GM12878 (cell line): Measurements from ENCODE around the gene PSTPIP2. TPM values are rescaled to one million over a fixed set of nuclear protein-coding genes. Genes with fewer than 3 reads are reported as not detected.

Experiments used
- ATAC-seq: fragments of 200-7000 bp; cut with Tn5 transposase; 3 replicates; pipeline ENCODE4 v1.9.1; 2020; ENCODE audit warnings: mild to moderate bottlenecking, moderate library complexity
- BruUV-seq: library from RNA; stranded (reverse); fragments of 400-500 nt; replicated peaks from 2 replicates; lab custom pipeline; 2021; lab: Mats Ljungman, UMichigan
- CTCF ChIA-PET: fragments of 300-600 bp; sonication (Branson Sonifier 250); formaldehyde crosslinking; extraction: SDS; loops from one replicate; lab custom pipeline; 2021; ENCODE audit warnings: inconsistent platforms; lab: Yijun Ruan, JAX
- POLR2A ChIA-PET: fragments of 350-600 bp; formaldehyde crosslinking; extraction: SDS; loops from one replicate; lab custom pipeline; 2021; ENCODE audit warnings: inconsistent platforms; lab: Charles Lee
- RAD21 ChIA-PET: fragments of 300-600 bp; sonication (Branson Sonifier 250); formaldehyde crosslinking; loops from one replicate; lab custom pipeline; 2023; ENCODE audit warnings: antibody characterized with exemption; ENCODE audit not compliant: unreplicated experiment; lab: Charles Lee
- SMC1A ChIA-PET: fragments of 300-600 bp; sonication (Branson Sonifier 250); formaldehyde crosslinking; loops from one replicate; lab custom pipeline; 2023; ENCODE audit not compliant: unreplicated experiment, uncharacterized antibody; lab: Charles Lee
- DNase-seq: peaks from one replicate; pipeline ENCODE4 v3.0.0-alpha.2; 2011; ENCODE audit warnings: low read depth, low spot score
- FAIRE-seq: peaks from 3 replicates; lab custom pipeline; 2011; peaks lifted over from hg19 to GRCh38; lab: Jason Lieb, UNC
- H2AFZ ChIP-seq: 2 replicates; pipeline ENCODE4 v1.6.0; 2011; ENCODE audit warnings: low read depth, low read length, control low read depth; ENCODE audit not compliant: control insufficient read depth
- H3K27ac ChIP-seq: 2 replicates; pipeline ENCODE4 v1.5.1; 2011; ENCODE audit warnings: control low read depth; ENCODE audit not compliant: control insufficient read depth, insufficient read depth
- H3K27me3 ChIP-seq, 2 experiments: replicated peaks in 1 of 2; 2 replicates each; pipeline versions ENCODE4 v1.6.0 to v1.6.1; 2011; ENCODE audit warnings: low read length in 1 of 2; ENCODE audit not compliant: control insufficient read depth in 2 of 2, insufficient read depth in 2 of 2
- H3K36me3 ChIP-seq, 2 experiments: 2 replicates each; pipeline ENCODE4 v1.5.1; 2011; ENCODE audit warnings: low read length in 1 of 2; ENCODE audit not compliant: control insufficient read depth in 2 of 2, insufficient read depth in 2 of 2
- H3K4me1 ChIP-seq: 2 replicates; pipeline ENCODE4 v1.6.1; 2011; ENCODE audit warnings: mild to moderate bottlenecking, low read length, moderate library complexity, mixed read lengths; ENCODE audit not compliant: control insufficient read depth, insufficient read depth
- H3K4me2 ChIP-seq: 2 replicates; pipeline ENCODE4 v1.6.0; 2011; ENCODE audit warnings: control low read depth; ENCODE audit not compliant: control insufficient read depth, insufficient read depth
- H3K4me3 ChIP-seq: fragments of 200-600 bp; sonication (generic); 2 replicates; pipeline ENCODE4 v1.5.1; 2016
- H3K79me2 ChIP-seq: 2 replicates; pipeline ENCODE4 v1.6.0; 2011; ENCODE audit warnings: low read length; ENCODE audit not compliant: control insufficient read depth, insufficient read depth
- H3K9ac ChIP-seq: 2 replicates; pipeline ENCODE4 v1.8.0; 2011; ENCODE audit warnings: low read length, control low read depth, mixed read lengths; ENCODE audit not compliant: control insufficient read depth, insufficient read depth
- H3K9me3 ChIP-seq: replicated peaks from 3 replicates; pipeline ENCODE4 v1.5.1; 2011; ENCODE audit warnings: mild to moderate bottlenecking, low read length; ENCODE audit not compliant: control insufficient read depth, insufficient read depth
- H4K20me1 ChIP-seq: 2 replicates; pipeline ENCODE4 v1.6.0; 2011; ENCODE audit not compliant: control insufficient read depth, insufficient read depth
- ATF7 ChIP-seq: fragments of 450-650 bp; IDR thresholded peaks from 2 replicates; pipeline ENCODE4 v1.6.1; 2016; ENCODE audit warnings: low read depth, mild to moderate bottlenecking
- CBFB ChIP-seq: IDR thresholded peaks from 2 replicates; pipeline ENCODE4 v1.6.1; 2016; ENCODE audit warnings: antibody characterized with exemption, low read depth
- CBX3 ChIP-seq: fragments of 200-600 bp; sonication (generic); IDR thresholded peaks from 2 replicates; pipeline ENCODE4 v1.6.1; 2016; ENCODE audit warnings: low read depth, borderline replicate concordance
- ELK1 ChIP-seq: IDR thresholded peaks from 2 replicates; pipeline ENCODE4 v1.6.1; 2012; ENCODE audit warnings: low read depth, low read length, improper control_type of control experiment
- FOXM1 ChIP-seq: IDR thresholded peaks from 2 replicates; pipeline ENCODE4 v1.6.1; 2012; ENCODE audit warnings: low read depth, mild to moderate bottlenecking, inconsistent platforms, low read length, moderate library complexity
- GATAD2B ChIP-seq: fragments of 450-650 bp; conservative IDR thresholded peaks from 2 replicates; pipeline ENCODE4 v1.6.1; 2017; ENCODE audit warnings: low read depth, mild to moderate bottlenecking, moderate library complexity
- WGBS: methylation state at CpG from one replicate; pipeline ENCODE4 v1.1.6; 2016; ENCODE audit warnings: low lambda C conversion rate; ENCODE audit not compliant: insufficient replicate concordance, insufficient coverage; ENCODE audit errors: missing lambda C conversion rate; 5-methylcytosine and 5-hydroxymethylcytosine counted together
- in situ Hi-C: fragments of 300-500 bp; cut with MboI; formaldehyde crosslinking; loops from 9 replicates; pipeline ENCODE4 v1.14.3; 2018; ENCODE audit warnings: mixed read lengths
- intact Hi-C: fragments of 100-400 bp; cut with micrococcal nuclease; formaldehyde crosslinking; loops from one replicate; pipeline ENCODE4 v1.14.2; 2022; ENCODE audit not compliant: unreplicated experiment
- polyA plus RNA-seq, 11 experiments: library from polyadenylated mRNA; depleted of rRNA in 4 of 11; unstranded in 6 of 11; stranded (reverse) in 5 of 11; fragments of >200 nt; fragmentation: Nextera tagmentation in 4 of 11; fragmentation: Illumina TruSeq in 1 of 11; extraction: Ambion mirVana in 4 of 11; extraction: Trizol in 1 of 11; gene quantifications; 1 replicate in 1 of 11; 2 replicates in 10 of 11; pipeline versions ENCODE4 v1.2.1 to v1.2.3, GENCODE V29; 2011 to 2016; ENCODE audit warnings: inconsistent platforms in 2 of 11, missing spikeins in 2 of 11, low read depth in 1 of 11
- total RNA-seq, 4 experiments: library from RNA; depleted of rRNA in 3 of 4; stranded (reverse); fragments of >200 nt in 3 of 4; fragmentation: Illumina TruSeq in 1 of 4; extraction: Trizol in 1 of 4; gene quantifications; 2 replicates each; pipeline versions ENCODE4 v1.2.1 to v1.2.3, GENCODE V29; 2013 to 2021

PSTPIP2 gene
- total and polyA plus RNA-seq, 10 of the 15 experiments (the other 5 are each of a cell fraction or from before 2014, with no cell fraction given), result 0.69 to 38.4 (median 24.7) TPM

- CTCF ChIA-PET, result interaction anchor here (0.7 to 5.4 kb wide), 2 partner anchors 36 to 405 kb away, joined by 3 to 78 read pairs; no protein-coding TSS in a partner anchor
- in situ Hi-C loops, result loop anchor here (5.0 to 10.0 kb wide), 2 partner anchors 148 to 375 kb away; no protein-coding TSS in a partner anchor
Measured at GRCh38 chr18:46070232-46070631, 1.8 kb downstream of the PSTPIP2 start.

More at GRCh38 chr18:46070232-46070631, 1.8 kb downstream of the PSTPIP2 start:
- TF ChIP-seq CBX3 (no peak), GATAD2B (no peak), ELK1 (no peak), ATF7 (no peak), FOXM1 (no peak), CBFB (0 out of 2 replicates have a peak, but pooled peaks have one; percentile 0)
- Histone ChIP-seq H3K4me2 (peak overlapping the region; percentile 28; the same call in 1 of the 2 replicates), H2AFZ (no peak overlapping the region), H3K36me3 (no peaks in the 10 kb centered on the region; a peak in 1 of 4 replicates), H3K4me3 (no peak overlapping the region), H3K79me2 (no peaks in the 10 kb centered on the region; the same call in none of the 2 replicates), H3K4me1 (peaks cover 14% of the 10 kb centered on the region), H4K20me1 (no peaks in the 10 kb centered on the region), H3K27me3 (no peaks in the 10 kb centered on the region; a peak in 1 of 4 replicates), H3K9me3 (no peaks in the 10 kb centered on the region; the same call in 2 of the 3 replicates), H3K9ac (no peak overlapping the region), H3K27ac (no peak overlapping the region)
- ChIA-PET RAD21 (interaction anchor here (1.1 kb wide), 1 partner anchor 193 kb away, joined by 3 read pairs; no protein-coding TSS in a partner anchor), POLR2A (interaction anchor here (0.8 to 1.0 kb wide), 2 partner anchors 27 to 134 kb away, joined by 3 to 6 read pairs; no protein-coding TSS in a partner anchor), SMC1A (interaction anchor here (0.9 to 1.3 kb wide), 4 partner anchors 96 to 340 kb away, joined by 3 to 4 read pairs (median 3); no protein-coding TSS in a partner anchor)
- intact Hi-C loops, result loop anchor here (5.0 kb wide), 2 partner anchors 93 to 378 kb away; no protein-coding TSS in a partner anchor
- WGBS, result 77% methylated on average over 6 of the region's 6 CpGs
- no TSS peak for BruUV-seq
- DNase-seq (no peak), FAIRE-seq (no peak), ATAC-seq (no peak)
